Sigmoid colon (tissue), 7 donors: Measurements from ENCODE around the gene CEMIP. TPM values are rescaled to one million over a fixed set of nuclear protein-coding genes. Genes with fewer than 3 reads are reported as not detected.

Source experiments
- DNase-seq: peaks from one replicate; pipeline ENCODE4 v3.0.0-alpha.2; 2019
- H3K27ac ChIP-seq, 4 donors: fragments of 200-600 bp; sonication (generic); one replicate each; pipeline ENCODE4 v1.5.1; 2016 to 2019; ENCODE audit warnings: mild to moderate bottlenecking in 1 of 4
- H3K27me3 ChIP-seq, 3 donors: fragments of 200-600 bp; sonication (generic); one replicate each; pipeline ENCODE4 v1.5.1; 2019; ENCODE audit warnings: mild to moderate bottlenecking in 1 of 3
- H3K36me3 ChIP-seq, 4 donors: fragments of 200-600 bp; sonication (generic); one replicate each; pipeline ENCODE4 v1.5.1; 2016 to 2019
- H3K4me1 ChIP-seq, 4 donors: fragments of 200-600 bp; sonication (generic); one replicate each; pipeline ENCODE4 v1.5.1; 2017 to 2019
- H3K4me3 ChIP-seq, 4 donors: fragments of 200-600 bp; sonication (generic); one replicate each; pipeline ENCODE4 v1.5.1; 2017 to 2019; ENCODE audit warnings: mild to moderate bottlenecking in 2 of 4, moderate library complexity in 1 of 4
- H3K9me3 ChIP-seq, 4 donors: fragments of 200-600 bp in 3 of 4; sonication (generic) in 3 of 4; one replicate each; pipeline versions ENCODE4 v1.5.1 to v1.6.1; 2013 to 2019
- CTCF ChIP-seq, 4 experiments: fragments of 450-650 bp in 3 of 4; fragments of 200-600 bp in 1 of 4; IDR thresholded peaks; one replicate each; pipeline ENCODE4 v1.5.1; 2016 to 2019; ENCODE audit warnings: antibody characterized with exemption in 4 of 4, mild to moderate bottlenecking in 3 of 4, moderate library complexity in 2 of 4
- EP300 ChIP-seq, 4 donors: sonication (generic); formaldehyde crosslinking; IDR thresholded peaks; one replicate each; pipeline ENCODE4 v1.6.1; 2017; ENCODE audit warnings: antibody characterized with exemption in 4 of 4
- POLR2A ChIP-seq, 2 donors: fragments of 450-650 bp; IDR thresholded peaks; one replicate each; pipeline ENCODE4 v1.6.1; 2016; ENCODE audit warnings: antibody characterized with exemption in 2 of 2, mild to moderate bottlenecking in 2 of 2, moderate library complexity in 2 of 2
- POLR2AphosphoS5 ChIP-seq, 4 donors: sonication (generic); formaldehyde crosslinking; IDR thresholded peaks; one replicate each; pipeline ENCODE4 v1.6.1; 2017; ENCODE audit warnings: antibody characterized with exemption in 4 of 4
- WGBS, 2 donors: extraction: QIAGEN DNeasy Blood & Tissue Kit; methylation state at CpG; one replicate each; pipeline ENCODE4 v1.1.7; 2013; 5-methylcytosine and 5-hydroxymethylcytosine counted together
- intact Hi-C: fragments of 100-400 bp; cut with DNase I; formaldehyde crosslinking; loops from one replicate; pipeline ENCODE4 v1.15.1; 2023
- polyA plus RNA-seq, 3 donors: library from polyadenylated mRNA; stranded (reverse); fragments of 200-250 nt; gene quantifications; one replicate each; pipeline ENCODE4 v1.2.3, GENCODE V29; 2013
- total RNA-seq, 4 donors: library from RNA; depleted of rRNA; stranded (reverse); fragments of >200 nt; gene quantifications; one replicate each; pipeline ENCODE4 v1.1.0, GENCODE V29; 2016
- donor health status: healthy with polysubstance abuse.
- donor health status: Bipolar disorder and iron deficiency.
- donor health status: healthy.

Gene CEMIP
- total and polyA plus RNA-seq, 7 donors: under 0.01 to 2.1 (median under 0.01) TPM; not detected in 2

DNA sequence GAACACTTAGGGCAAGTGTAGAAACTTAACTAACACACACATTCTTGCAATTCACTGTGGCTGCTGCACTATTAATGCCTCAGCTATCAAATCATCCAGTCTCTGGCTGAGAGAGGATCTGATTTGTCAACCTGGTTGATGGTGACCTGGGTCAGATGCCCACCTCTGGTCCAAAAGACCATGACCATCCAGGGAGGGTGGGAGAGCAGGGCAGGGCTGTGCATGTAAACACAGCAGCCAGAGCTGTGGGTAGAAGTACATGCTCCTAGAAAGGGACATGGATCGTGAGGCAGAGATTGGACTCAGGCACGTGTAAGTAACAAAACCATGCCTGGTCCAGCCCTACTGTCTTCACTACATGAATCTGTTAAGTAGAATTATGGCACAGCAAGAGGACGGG, 193.1 kb downstream of the CEMIP start:
- 93 to 95% methylated on average over 3 of the region's 3 CpGs for WGBS, 2 donors
- Histone ChIP-seq H3K9me3 (no peaks in the 10 kb centered on the region), H3K27ac (no peak overlapping the region), H3K27me3 (no peaks in the 10 kb centered on the region), H3K4me3 (no peak overlapping the region), H3K4me1 (peaks cover 0 to 15% (median 11%) of the 10 kb centered on the region in 4 donors), H3K36me3 (peaks cover 0 to 7% (median 0%) of the 10 kb centered on the region in 4 donors)
- DNase-seq: no peak
- intact Hi-C loops: loop anchor here (10.0 kb wide), 1 partner anchor 277 kb away; the partner anchor contains the start of gene ABHD17C
- TF ChIP-seq EP300 (IDR thresholded peaks at IDR 0.05): no peak
- no peak for TF ChIP-seq POLR2AphosphoS5 (IDR thresholded peaks at IDR 0.05)

- TF ChIP-seq POLR2AphosphoS5 (IDR thresholded peaks at IDR 0.05) (no peak), POLR2A (IDR thresholded peaks at IDR 0.05) (no peak), CTCF (IDR thresholded peaks at IDR 0.05) (no peak), EP300 (IDR thresholded peaks at IDR 0.05) (no peak)
- no peak for DNase-seq
- Histone ChIP-seq H3K4me1 (peaks cover 0 to 20% (median 5%) of the 10 kb centered on the region in 4 donors), H3K4me3 (no peak overlapping the region), H3K27me3 (no peaks in the 10 kb centered on the region), H3K27ac (no peak overlapping the region), H3K9me3 (no peaks in the 10 kb centered on the region), H3K36me3 (peaks cover 0 to 17% (median 5%) of the 10 kb centered on the region in 4 donors)
- WGBS, 2 donors: 96% methylated on average over 4 of the region's 4 CpGs
- intact Hi-C loops: loop anchor here (5.0 to 10.0 kb wide), 2 partner anchors 132 to 280 kb away; partner anchors contain the start of gene ABHD17C
These were observed 195.7 kb downstream of the CEMIP start for GRCh38 chr15:80974914-80975313.

- 92 to 96% methylated on average over 4 of the region's 4 CpGs for WGBS, 2 donors
- Histone ChIP-seq H3K27me3 (no peaks in the 10 kb centered on the region), H3K27ac (no peak overlapping the region), H3K4me1 (peaks cover 0 to 20% (median 5%) of the 10 kb centered on the region in 4 donors), H3K9me3 (no peaks in the 10 kb centered on the region), H3K4me3 (no peak overlapping the region), H3K36me3 (peaks cover 0 to 36% (median 6%) of the 10 kb centered on the region in 4 donors)
- intact Hi-C loops: loop anchor here (2.0 to 10.0 kb wide), 3 partner anchors 130 to 290 kb away; partner anchors contain the start of gene ABHD17C
- TF ChIP-seq EP300 (IDR thresholded peaks at IDR 0.05): no peak
- no peak for TF ChIP-seq POLR2AphosphoS5 (IDR thresholded peaks at IDR 0.05)
- no peak for TF ChIP-seq POLR2A (IDR thresholded peaks at IDR 0.05)
- TF ChIP-seq CTCF (IDR thresholded peaks at IDR 0.05): no peak
- DNase-seq: no peak
These were observed 197.7 kb downstream of the CEMIP start for GRCh38 chr15:80976851-80977250.

- H3K4me1 ChIP-seq: peaks cover 0 to 20% (median 5%) of the 10 kb centered on the region in 4 donors
- no peak overlapping the region for H3K27ac ChIP-seq
- peak in 3 of 4 experiments; percentile 18 to 47 (median 32) for TF ChIP-seq CTCF (IDR thresholded peaks at IDR 0.05)
- no peak for TF ChIP-seq POLR2AphosphoS5 (IDR thresholded peaks at IDR 0.05)
- no peak overlapping the region for H3K4me3 ChIP-seq
- WGBS, 2 donors: 9 to 48% methylated on average over 7 of the region's 7 CpGs
- no peaks in the 10 kb centered on the region for H3K27me3 ChIP-seq
- peak; percentile 72 for DNase-seq
- H3K9me3 ChIP-seq: no peaks in the 10 kb centered on the region
- intact Hi-C loops: loop anchor here (2.0 to 10.0 kb wide), 3 partner anchors 130 to 289 kb away; partner anchors contain the start of gene ABHD17C
- H3K36me3 ChIP-seq: peaks cover 0 to 39% (median 6%) of the 10 kb centered on the region in 4 donors
These were observed 198.5 kb downstream of the CEMIP start for GRCh38 chr15:80977627-80978036.

DNA sequence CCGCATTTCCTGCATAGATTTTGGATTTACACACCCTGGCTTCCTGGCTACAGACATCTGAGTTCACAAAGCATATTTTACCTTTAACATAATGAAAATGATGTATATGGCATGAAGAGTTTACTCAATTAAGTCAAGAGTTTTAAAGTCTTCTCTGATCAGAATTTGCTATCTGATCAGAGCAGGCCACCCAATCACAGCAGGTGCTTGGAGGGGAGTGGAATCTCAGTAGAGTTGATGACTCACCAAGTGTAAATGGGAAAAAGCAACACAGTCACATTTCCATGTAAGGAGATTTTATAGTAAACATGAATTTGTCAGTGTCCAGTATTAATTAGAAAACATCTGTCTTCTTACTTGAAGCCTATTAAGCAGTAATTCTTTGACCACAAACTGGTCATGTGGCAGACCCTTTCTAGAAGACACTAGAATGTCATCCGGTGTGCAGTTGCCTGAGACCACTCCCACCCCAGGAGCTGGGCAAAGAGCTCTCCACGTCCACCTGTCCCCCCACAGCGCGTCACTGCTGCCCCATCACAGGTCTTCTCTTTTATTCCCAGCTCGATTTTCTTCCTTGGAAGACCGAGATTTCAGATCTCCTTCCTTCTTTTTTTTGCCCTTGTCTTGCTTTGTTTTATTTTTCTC, 199.6 kb downstream of the CEMIP start:
- intact Hi-C loops: loop anchor here (5.0 to 10.0 kb wide), 2 partner anchors 128 to 284 kb away; partner anchors contain the start of gene ABHD17C
- Histone ChIP-seq H3K9me3 (no peaks in the 10 kb centered on the region), H3K27ac (peak overlapping the region in 1 of 4 donors; percentile 36), H3K4me3 (no peak overlapping the region), H3K27me3 (no peaks in the 10 kb centered on the region), H3K4me1 (peaks cover 0 to 20% (median 5%) of the 10 kb centered on the region in 4 donors), H3K36me3 (peaks cover 0 to 39% (median 6%) of the 10 kb centered on the region in 4 donors)
- WGBS, 2 donors: 85 to 92% methylated on average over 7 of the region's 7 CpGs
- no peak for DNase-seq
- TF ChIP-seq CTCF (IDR thresholded peaks at IDR 0.05) (no peak), POLR2AphosphoS5 (IDR thresholded peaks at IDR 0.05) (no peak), EP300 (IDR thresholded peaks at IDR 0.05) (no peak), POLR2A (IDR thresholded peaks at IDR 0.05) (no peak)
